Left lung (tissue), 10 donors: Measurements from ENCODE around the gene RBBP8NL. TPM values are rescaled to one million over a fixed set of nuclear protein-coding genes. Genes with fewer than 3 reads are reported as not detected.

ENCODE experiments used
- ATAC-seq: fragments of 200-7000 bp; cut with Tn5 transposase; one replicate; pipeline ENCODE4 v1.9.1; 2020; ENCODE audit warnings: moderate library complexity
- DNase-seq, 4 donors: peaks; one replicate each; pipeline ENCODE4 v3.0.0-alpha.2; 2013 to 2020
- H3K27ac ChIP-seq, 2 donors: fragments of 200-600 bp; sonication (generic) in 1 of 2; one replicate each; pipeline versions ENCODE4 v1.5.0 to v1.8.0; 2020 to 2021
- H3K27me3 ChIP-seq, 2 donors: fragments of 200-600 bp; sonication (generic) in 1 of 2; one replicate each; pipeline versions ENCODE4 v1.5.0 to v1.8.0; 2020 to 2021
- H3K36me3 ChIP-seq, 2 donors: fragments of 200-600 bp; sonication (generic) in 1 of 2; one replicate each; pipeline versions ENCODE4 v1.5.0 to v1.8.0; 2020 to 2021
- H3K4me1 ChIP-seq, 2 donors: fragments of 200-600 bp; one replicate each; pipeline ENCODE4 v1.8.0; 2021
- H3K4me3 ChIP-seq, 2 donors: fragments of 200-600 bp; sonication (generic) in 1 of 2; one replicate each; pipeline versions ENCODE4 v1.5.0 to v1.8.0; 2020 to 2021; ENCODE audit warnings: mild to moderate bottlenecking in 1 of 2
- H3K9me3 ChIP-seq, 2 donors: fragments of 200-600 bp; sonication (generic) in 1 of 2; one replicate each; pipeline versions ENCODE4 v1.5.0 to v1.8.0; 2020 to 2021
- CTCF ChIP-seq, 2 donors: fragments of 200-600 bp; sonication (generic) in 1 of 2; IDR thresholded peaks; one replicate each; pipeline versions ENCODE4 v1.5.0 to v1.8.0; 2021; ENCODE audit warnings: antibody characterized with exemption in 2 of 2
- intact Hi-C, 2 donors: fragments of 100-400 bp; cut with DNase I; formaldehyde crosslinking; loops; one replicate each; pipeline versions ENCODE4 v1.11.2 to v1.14.2; 2022
- polyA plus RNA-seq, 6 donors: library from polyadenylated mRNA; unstranded; fragments of 120-200 nt; gene quantifications; one replicate each; pipeline ENCODE4 v1.2.1, GENCODE V29; 2013; ENCODE audit not compliant: insufficient read length in 6 of 6
- total RNA-seq, 2 donors: library from RNA; stranded (reverse); fragmentation: NEBNext Ultra II Directional; extraction: Animal tissue kit (Norgen Biotek cat#: 25700); gene quantifications; one replicate each; pipeline ENCODE4 v1.2.1, GENCODE V29; 2021
- donor health status: DM: no; HTN: yes; CAD: no.
- donor health status: DM: no; HTN: no; CAD: no.

Gene RBBP8NL
- total and polyA plus RNA-seq, 8 donors = 0.97 to 4.2 (median 3.4) TPM

GRCh38 chr20:62371588-62372041 lies 55.7 kb downstream of the RBBP8NL start:
- TF ChIP-seq CTCF (IDR thresholded peaks at IDR 0.05) = no peak
- Histone ChIP-seq H3K9me3 (no peaks in the 10 kb centered on the region), H3K4me1 (peaks cover 48 to 65% of the 10 kb centered on the region in 2 donors), H3K27me3 (peaks cover 0 to 36% of the 10 kb centered on the region in 2 donors), H3K36me3 (no peaks in the 10 kb centered on the region), H3K27ac (no peak overlapping the region), H3K4me3 (no peak overlapping the region)
- intact Hi-C loops = loop anchor here in 1 of 2 donors (10.0 kb wide), 1 partner anchor 67 kb away; the partner anchor contains the start of gene ADRM1
- ATAC-seq (no peak), DNase-seq (no peak)

GRCh38 chr20:62370807-62371587 lies 56.3 kb downstream of the RBBP8NL start:
- no peak overlapping the region for H3K4me3 ChIP-seq
- peak in 1 of 4 donors; percentile 51 for DNase-seq
- no peaks in the 10 kb centered on the region for H3K9me3 ChIP-seq
- H3K4me1 ChIP-seq = peaks cover 45 to 67% of the 10 kb centered on the region in 2 donors
- peaks cover 0 to 43% of the 10 kb centered on the region in 2 donors for H3K27me3 ChIP-seq
- no peaks in the 10 kb centered on the region for H3K36me3 ChIP-seq
- intact Hi-C loops = loop anchor here in 1 of 2 donors (10.0 kb wide), 1 partner anchor 66 kb away; the partner anchor contains the start of gene ADRM1
- peak; percentile 5 for ATAC-seq
- TF ChIP-seq CTCF (IDR thresholded peaks at IDR 0.05) = no peak
- H3K27ac ChIP-seq = no peak overlapping the region

GRCh38 chr20:62370115-62370806 lies 57.1 kb downstream of the RBBP8NL start:
- Histone ChIP-seq H3K27ac (peak overlapping the region; percentile 8 to 13), H3K4me3 (no peak overlapping the region), H3K9me3 (no peaks in the 10 kb centered on the region), H3K4me1 (peaks cover 41 to 71% of the 10 kb centered on the region in 2 donors), H3K36me3 (no peaks in the 10 kb centered on the region), H3K27me3 (peaks cover 0 to 50% of the 10 kb centered on the region in 2 donors)
- ATAC-seq (peak; percentile 1), DNase-seq (peak in 2 of 4 donors; percentile 48 to 72)
- intact Hi-C loops = loop anchor here in 1 of 2 donors (10.0 kb wide), 1 partner anchor 65 kb away; the partner anchor contains the start of gene ADRM1
- TF ChIP-seq CTCF (IDR thresholded peaks at IDR 0.05) = no peak

GRCh38 chr20:62369815-62370114 lies 57.6 kb downstream of the RBBP8NL start:
- Histone ChIP-seq H3K9me3 (no peaks in the 10 kb centered on the region), H3K36me3 (no peaks in the 10 kb centered on the region), H3K4me1 (peaks cover 36 to 71% of the 10 kb centered on the region in 2 donors), H3K27ac (peak overlapping the region; percentile 8 to 13), H3K4me3 (no peak overlapping the region), H3K27me3 (peaks cover 0 to 55% of the 10 kb centered on the region in 2 donors)
- intact Hi-C loops = loop anchor here in 1 of 2 donors (10.0 kb wide), 1 partner anchor 65 kb away; the partner anchor contains the start of gene ADRM1
- DNase-seq = no peak
- no peak for TF ChIP-seq CTCF (IDR thresholded peaks at IDR 0.05)
- no peak for ATAC-seq
